PC-3 (cell line): ENCODE results near the gene PSORS1C1. TPM values are rescaled to one million over a fixed set of nuclear protein-coding genes. Genes with fewer than 3 reads are reported as not detected.

Experiments used
- ATAC-seq: fragments of 200-7000 bp; cut with Tn5 transposase; 2 replicates; pipeline ENCODE4 v1.9.1; 2020; ENCODE audit warnings: mild to moderate bottlenecking, moderate library complexity
- BruUV-seq: library from RNA; stranded (reverse); fragments of 400-500 nt; replicated peaks from 2 replicates; lab custom pipeline; 2021; lab: Mats Ljungman, UMichigan
- CTCF ChIA-PET: fragments of 300-600 bp; sonication (Branson Sonifier 250); formaldehyde crosslinking; loops from one replicate; lab custom pipeline; 2022; ENCODE audit warnings: antibody characterized with exemption; lab: Charles Lee
- POLR2A ChIA-PET: fragments of 300-600 bp; sonication (Branson Sonifier 250); formaldehyde crosslinking; loops from one replicate; lab custom pipeline; 2022; ENCODE audit warnings: antibody characterized with exemption; ENCODE audit not compliant: unreplicated experiment; lab: Charles Lee
- DNase-seq: peaks from one replicate; pipeline ENCODE4 v3.0.0-alpha.2; 2015
- H2AFZ ChIP-seq: fragments of 300-600 bp; sonication (generic); 2 replicates; pipeline ENCODE4 v1.6.0; 2016; ENCODE audit warnings: antibody characterized with exemption, low read length
- H3F3A ChIP-seq: fragments of 300-600 bp; sonication (generic); one replicate; pipeline ENCODE4 v1.6.0; 2017; ENCODE audit warnings: antibody characterized with exemption, low read length, control low read depth, mild to moderate bottlenecking; ENCODE audit not compliant: unreplicated experiment
- H3K27ac ChIP-seq: fragments of 300-600 bp; sonication (generic); 2 replicates; pipeline ENCODE4 v1.5.1; 2016; ENCODE audit warnings: mild to moderate bottlenecking, low read length
- H3K27me3 ChIP-seq: fragments of 300-600 bp; sonication (generic); 2 replicates; pipeline ENCODE4 v1.6.1; 2016; ENCODE audit warnings: low read length, mixed read lengths
- H3K36me3 ChIP-seq: fragments of 300-600 bp; sonication (generic); 2 replicates; pipeline ENCODE4 v1.6.1; 2016; ENCODE audit warnings: low read depth, mixed run types, low read length, mixed read lengths
- H3K4me1 ChIP-seq: fragments of 300-600 bp; sonication (generic); 2 replicates; pipeline ENCODE4 v1.5.1; 2016; ENCODE audit warnings: low read length; ENCODE audit not compliant: insufficient read depth
- H3K4me2 ChIP-seq: fragments of 300-600 bp; sonication (generic); 2 replicates; pipeline ENCODE4 v1.6.0; 2016; ENCODE audit warnings: low read length
- H3K4me3 ChIP-seq: fragments of 300-600 bp; sonication (generic); 2 replicates; pipeline ENCODE4 v1.5.1; 2016; ENCODE audit warnings: mild to moderate bottlenecking, low read length, mixed read lengths
- H3K79me2 ChIP-seq: fragments of 300-600 bp; sonication (generic); 2 replicates; pipeline ENCODE4 v1.6.1; 2017; ENCODE audit warnings: low read length, mixed read lengths
- H3K9ac ChIP-seq: fragments of 300-600 bp; sonication (generic); 2 replicates; pipeline ENCODE4 v1.6.0; 2016; ENCODE audit warnings: mild to moderate bottlenecking, low read length
- H3K9me2 ChIP-seq: fragments of 300-600 bp; sonication (generic); replicated peaks from 2 replicates; pipeline ENCODE4 v1.6.1; 2016; ENCODE audit warnings: mixed run types, low read length, mixed read lengths
- H3K9me3 ChIP-seq: fragments of 300-600 bp; sonication (generic); 2 replicates; pipeline ENCODE4 v1.6.1; 2016; ENCODE audit warnings: low read length, mixed read lengths
- H4K20me1 ChIP-seq: fragments of 300-600 bp; sonication (generic); 2 replicates; pipeline ENCODE4 v1.6.1; 2016; ENCODE audit warnings: low read length, mixed read lengths
- CTCF ChIP-seq: fragments of 300-600 bp; sonication (generic); conservative IDR thresholded peaks from 2 replicates; pipeline ENCODE4 v1.5.1; 2017; ENCODE audit warnings: antibody characterized with exemption, low read depth, mild to moderate bottlenecking, low read length
- EZH2 ChIP-seq: fragments of 300-600 bp; sonication (generic); IDR thresholded peaks from one replicate; pipeline ENCODE4 v1.6.1; 2017; ENCODE audit warnings: antibody characterized with exemption, mild to moderate bottlenecking, low read length; ENCODE audit not compliant: unreplicated experiment
- EZH2phosphoT487 ChIP-seq: fragments of 300-600 bp; sonication (generic); IDR thresholded peaks from 2 replicates; pipeline ENCODE4 v1.6.1; 2018; ENCODE audit warnings: mild to moderate bottlenecking, antibody characterized with exemption, low read length, borderline replicate concordance
- intact Hi-C: fragments of 100-400 bp; cut with micrococcal nuclease; formaldehyde crosslinking; loops from 2 replicates; pipeline ENCODE4 v1.9.0; 2023
- total RNA-seq: library from RNA; depleted of rRNA; stranded (reverse); fragments of >200 nt; gene quantifications from 2 replicates; pipeline ENCODE4 v1.2.3, GENCODE V29; 2014

PSORS1C1 gene
- total RNA-seq, 1 experiment from 2014 or later = 2.0 TPM

- Histone ChIP-seq H3K4me2 (peak overlapping the region; percentile 57), H3K9ac (no peak overlapping the region), H3K36me3 (no peaks in the 10 kb centered on the region), H3K4me1 (no peaks in the 10 kb centered on the region), H3K79me2 (no peaks in the 10 kb centered on the region), H3F3A (no peaks in the 10 kb centered on the region), H3K9me3 (no peaks in the 10 kb centered on the region), H3K9me2 (no peaks in the 10 kb centered on the region), H3K27me3 (no peaks in the 10 kb centered on the region), H2AFZ (peak overlapping the region; percentile 58), H3K4me3 (no peak overlapping the region), H3K27ac (no peak overlapping the region), H4K20me1 (no peaks in the 10 kb centered on the region)
- ChIA-PET POLR2A (interaction anchor here (0.6 kb wide), 1 partner anchor 311 kb away, joined by 5 read pairs; no protein-coding TSS in a partner anchor), CTCF (interaction anchor here (0.5 to 1.6 kb wide), 12 partner anchors 9 to 472 kb away, joined by 3 to 19 read pairs (median 4); partner anchors contain the start of genes GTF2H4 and VARS2)
- ATAC-seq (peak; percentile 82), DNase-seq (peak; percentile 87)
- intact Hi-C loops = loop anchor here (5.0 kb wide), 1 partner anchor 332 kb away; no protein-coding TSS in a partner anchor
- TF ChIP-seq EZH2 (no peak), CTCF (peak; percentile 91)
- BruUV-seq = no TSS peak
Observed at GRCh38 chr6:31079656-31080261, 34.8 kb upstream of the PSORS1C1 start.

- CTCF ChIA-PET = interaction anchor here (0.5 kb wide), 1 partner anchor 671 kb away, joined by 4 read pairs; no protein-coding TSS in a partner anchor
- Histone ChIP-seq H3K4me3 (no peak overlapping the region), H3K9me3 (no peaks in the 10 kb centered on the region), H3K79me2 (no peaks in the 10 kb centered on the region), H2AFZ (no peak overlapping the region), H3K27me3 (no peaks in the 10 kb centered on the region), H3K27ac (no peak overlapping the region), H3K9ac (no peak overlapping the region), H3K36me3 (no peaks in the 10 kb centered on the region), H3K4me1 (peaks cover 6% of the 10 kb centered on the region), H3F3A (no peaks in the 10 kb centered on the region), H4K20me1 (no peaks in the 10 kb centered on the region), H3K9me2 (no peaks in the 10 kb centered on the region), H3K4me2 (no peak overlapping the region)
- ATAC-seq (no peak), DNase-seq (no peak)
- intact Hi-C loops = no loop called here
- no TSS peak for BruUV-seq
- TF ChIP-seq CTCF = no peak
- TF ChIP-seq EZH2 = no peak
- no peak for TF ChIP-seq EZH2phosphoT487
- POLR2A ChIA-PET = interaction anchor here (0.5 kb wide), 1 partner anchor 267 kb away, joined by 3 read pairs; no protein-coding TSS in a partner anchor
Observed at GRCh38 chr6:31081872-31082271, 32.7 kb upstream of the PSORS1C1 start.

- POLR2A ChIA-PET = no interaction called here
- Histone ChIP-seq H3K4me3 (no peak overlapping the region), H3K27ac (no peak overlapping the region), H3K27me3 (no peaks in the 10 kb centered on the region), H3K36me3 (no peaks in the 10 kb centered on the region), H3K9me2 (no peaks in the 10 kb centered on the region), H2AFZ (no peak overlapping the region), H3F3A (no peaks in the 10 kb centered on the region), H3K9me3 (no peaks in the 10 kb centered on the region), H3K4me1 (peaks cover 11% of the 10 kb centered on the region), H3K79me2 (no peaks in the 10 kb centered on the region), H4K20me1 (no peaks in the 10 kb centered on the region), H3K4me2 (no peak overlapping the region), H3K9ac (no peak overlapping the region)
- TF ChIP-seq EZH2 (no peak), CTCF (peak; percentile 42)
- ATAC-seq (no peak), DNase-seq (no peak)
- intact Hi-C loops = no loop called here
- CTCF ChIA-PET = no interaction called here
- BruUV-seq = no TSS peak
Observed at GRCh38 chr6:31083742-31084354, 30.8 kb upstream of the PSORS1C1 start.
